Fibroblast of the conjunctiva (primary cell): ENCODE results near the gene HHAT.
"Not testable (repeated sequence)": the region's sequence is repeated elsewhere in the genome, so short reads cannot be mapped to it uniquely, and the experiment has no call there.

Experiments
- DNase-seq: peaks from one replicate; pipeline ENCODE4 v3.0.0-alpha.2; 2010; ENCODE audit warnings: low read depth

HHAT gene

GRCh38 chr1:210648588-210649269, 320.0 kb downstream of the HHAT start:
- no peak for DNase-seq

GRCh38 chr1:210650403-210650802, 321.7 kb downstream of the HHAT start:
- no peak for DNase-seq

- DNase-seq: no peak
These were observed 323.7 kb downstream of the HHAT start for GRCh38 chr1:210652329-210652954.

GRCh38 chr1:210653771-210654170, 325.1 kb downstream of the HHAT start:
- peak; percentile 2 for DNase-seq

- DNase-seq: no peak
These were observed 325.7 kb downstream of the HHAT start for GRCh38 chr1:210654176-210654981.

GRCh38 chr1:210655511-210655910, 326.8 kb downstream of the HHAT start:
- no peak for DNase-seq

GRCh38 chr1:210657806-210658205, 329.1 kb downstream of the HHAT start:
- DNase-seq: no peak

GRCh38 chr1:210661520-210661919, 332.8 kb downstream of the HHAT start:
- not testable (repeated sequence) for DNase-seq

GRCh38 chr1:210662291-210663050, 333.8 kb downstream of the HHAT start:
- DNase-seq: no peak

- DNase-seq: no peak
These were observed 335.2 kb downstream of the HHAT start for GRCh38 chr1:210663730-210664573.

GRCh38 chr1:210669951-210670350, 341.2 kb downstream of the HHAT start:
- DNase-seq: no peak

GRCh38 chr1:210674151-210674550, 345.4 kb downstream of the HHAT start:
- no peak for DNase-seq

- no peak for DNase-seq
These were observed 347.8 kb downstream of the HHAT start for GRCh38 chr1:210676539-210676938.

- DNase-seq: no peak
These were observed 348.8 kb downstream of the HHAT start for GRCh38 chr1:210677533-210677932.

GRCh38 chr1:210678306-210678705, 349.6 kb downstream of the HHAT start:
- no peak for DNase-seq

- DNase-seq: no peak
These were observed 352.5 kb downstream of the HHAT start for GRCh38 chr1:210681158-210681557.

- no peak for DNase-seq
These were observed 354.8 kb downstream of the HHAT start for GRCh38 chr1:210683403-210684047.

- DNase-seq: no peak
These were observed 356.0 kb downstream of the HHAT start for GRCh38 chr1:210684466-210685294.

- no peak for DNase-seq
These were observed 356.6 kb downstream of the HHAT start for GRCh38 chr1:210685295-210685650.

- DNase-seq: no peak
These were observed 358.1 kb downstream of the HHAT start for GRCh38 chr1:210686841-210687240.
